Liver (tissue), 9 donors: ENCODE results near the gene APOL4. TPM values are rescaled to one million over a fixed set of nuclear protein-coding genes. Genes with fewer than 3 reads are reported as not detected.
A peak's percentile ranks its signal among the peaks of the same experiment; 100 is the strongest.

Experiments used
- DNase-seq: peaks from one replicate; pipeline ENCODE4 v3.0.0-alpha.2; 2017; ENCODE audit warnings: low spot score
- H3K27ac ChIP-seq, 2 donors: one replicate each; pipeline ENCODE4 v1.7.0; 2013; ENCODE audit warnings: inconsistent platforms in 2 of 2, low read length in 2 of 2, control low read depth in 1 of 2, low read depth in 1 of 2, mild to moderate bottlenecking in 1 of 2
- H3K27me3 ChIP-seq, 4 donors: one replicate each; pipeline versions ENCODE4 v1.6.1 to v1.7.0; 2013; ENCODE audit warnings: low read length in 3 of 4, inconsistent platforms in 1 of 4, mild to moderate bottlenecking in 1 of 4, moderate library complexity in 1 of 4; ENCODE audit not compliant: control insufficient read depth in 4 of 4, insufficient read depth in 4 of 4
- H3K36me3 ChIP-seq, 4 donors: one replicate each; pipeline versions ENCODE4 v1.6.1 to v1.7.0; 2013; ENCODE audit warnings: low read length in 3 of 4, mild to moderate bottlenecking in 3 of 4, low read depth in 1 of 4, moderate library complexity in 1 of 4; ENCODE audit not compliant: control insufficient read depth in 4 of 4, insufficient read depth in 3 of 4
- H3K4me1 ChIP-seq, 4 donors: one replicate each; pipeline versions ENCODE4 v1.6.1 to v1.7.0; 2013; ENCODE audit warnings: low read length in 3 of 4, mild to moderate bottlenecking in 3 of 4, moderate library complexity in 1 of 4; ENCODE audit not compliant: control insufficient read depth in 4 of 4, insufficient read depth in 4 of 4
- H3K4me3 ChIP-seq, 3 donors: one replicate each; pipeline versions ENCODE4 v1.6.1 to v1.7.0; 2013; ENCODE audit warnings: low read length in 3 of 3, control low read depth in 1 of 3, low read depth in 1 of 3, mild to moderate bottlenecking in 1 of 3
- H3K9ac ChIP-seq, 2 donors: one replicate each; pipeline ENCODE4 v1.7.0; 2013; ENCODE audit warnings: low read length in 2 of 2, mild to moderate bottlenecking in 2 of 2, moderate library complexity in 2 of 2, control low read depth in 1 of 2, low read depth in 1 of 2
- H3K9me3 ChIP-seq, 4 donors: one replicate each; pipeline versions ENCODE4 v1.6.1 to v1.7.0; 2013; ENCODE audit warnings: low read length in 3 of 4; ENCODE audit not compliant: control insufficient read depth in 4 of 4
- ATF3 ChIP-seq: IDR thresholded peaks from 2 replicates; pipeline ENCODE4 v1.6.1; 2016; ENCODE audit warnings: antibody characterized with exemption
- EGR1 ChIP-seq, 2 donors: IDR thresholded peaks; 2 replicates each; pipeline ENCODE4 v1.6.1; 2016 to 2018; ENCODE audit warnings: antibody characterized with exemption in 2 of 2, low read depth in 2 of 2
- FOXA1 ChIP-seq: IDR thresholded peaks from 2 replicates; pipeline ENCODE4 v1.6.1; 2016; ENCODE audit warnings: antibody characterized with exemption
- FOXA2 ChIP-seq: IDR thresholded peaks from 2 replicates; pipeline ENCODE4 v1.6.1; 2016; ENCODE audit warnings: antibody characterized with exemption
- GABPA ChIP-seq, 2 donors: IDR thresholded peaks in 1 of 2; conservative IDR thresholded peaks in 1 of 2; 2 replicates each; pipeline ENCODE4 v1.6.1; 2016; ENCODE audit warnings: antibody characterized with exemption in 2 of 2, mild to moderate bottlenecking in 1 of 2, moderate library complexity in 1 of 2
- HNF4A ChIP-seq, 2 donors: conservative IDR thresholded peaks; 2 replicates each; pipeline ENCODE4 v1.6.1; 2016; ENCODE audit warnings: antibody characterized with exemption in 2 of 2, mild to moderate bottlenecking in 2 of 2
- HNF4G ChIP-seq: IDR thresholded peaks from 2 replicates; pipeline ENCODE4 v1.6.1; 2016; ENCODE audit warnings: antibody characterized with exemption
- JUND ChIP-seq, 2 donors: IDR thresholded peaks; 2 replicates each; pipeline ENCODE4 v1.6.1; 2016; ENCODE audit warnings: antibody characterized with exemption in 2 of 2
- MAX ChIP-seq: IDR thresholded peaks from 2 replicates; pipeline ENCODE4 v1.6.1; 2016; ENCODE audit warnings: antibody characterized with exemption
- NR2F2 ChIP-seq: IDR thresholded peaks from 2 replicates; pipeline ENCODE4 v1.6.1; 2016; ENCODE audit warnings: antibody characterized with exemption
- RAD21 ChIP-seq, 2 donors: IDR thresholded peaks; 2 replicates each; pipeline ENCODE4 v1.6.1; 2016; ENCODE audit warnings: antibody characterized with exemption in 2 of 2, mild to moderate bottlenecking in 2 of 2
- RXRA ChIP-seq, 2 donors: IDR thresholded peaks; 2 replicates each; pipeline ENCODE4 v1.6.1; 2017 to 2018; ENCODE audit warnings: antibody characterized with exemption in 2 of 2, mild to moderate bottlenecking in 1 of 2
- SP1 ChIP-seq: IDR thresholded peaks from 2 replicates; pipeline ENCODE4 v1.6.1; 2018; ENCODE audit warnings: antibody characterized with exemption, mild to moderate bottlenecking
- TAF1 ChIP-seq: conservative IDR thresholded peaks from 2 replicates; pipeline ENCODE4 v1.6.1; 2016; ENCODE audit warnings: antibody characterized with exemption, mild to moderate bottlenecking
- YY1 ChIP-seq: IDR thresholded peaks from 2 replicates; pipeline ENCODE4 v1.6.1; 2016; ENCODE audit warnings: antibody characterized with exemption, mild to moderate bottlenecking
- ZBTB33 ChIP-seq: IDR thresholded peaks from 2 replicates; pipeline ENCODE4 v1.6.1; 2016; ENCODE audit warnings: antibody characterized with exemption
- WGBS: extraction: QIAGEN DNeasy Blood & Tissue Kit; methylation state at CpG from one replicate; pipeline ENCODE4 v1.1.7; 2013; 5-methylcytosine and 5-hydroxymethylcytosine counted together
- polyA plus RNA-seq, 2 donors: library from polyadenylated mRNA; stranded (reverse) in 1 of 2; unstranded in 1 of 2; fragments of 200-250 nt in 1 of 2; fragments of >200 nt in 1 of 2; fragmentation: Nextera tagmentation in 1 of 2; extraction: Ambion mirVana in 1 of 2; gene quantifications; one replicate each; pipeline versions ENCODE4 v1.2.1 to v1.2.3, GENCODE V29; 2013 to 2015
- total RNA-seq, 2 donors: library from RNA; depleted of rRNA; stranded (reverse); fragments of >200 nt; gene quantifications; one replicate each; pipeline ENCODE4 v1.2.3, GENCODE V29; 2014
- TF ChIP-seq, protein P1 (sequence below): fragments of 150-350 bp; IDR thresholded peaks from 2 replicates; pipeline ENCODE4 v1.5.1; 2017; ENCODE audit warnings: improper control_type of control experiment, low read depth, low read length; ENCODE audit not compliant: missing input control
- TF ChIP-seq, protein P2 (sequence below): IDR thresholded peaks from 2 replicates; pipeline ENCODE4 v1.6.1; 2016; ENCODE audit warnings: antibody characterized with exemption, mild to moderate bottlenecking
- donor health status: healthy.
- donor health status: healthy.
- donor health status: healthy.
- donor health status: healthy.
- donor health status: healthy.

APOL4 gene
- total and polyA plus RNA-seq, 4 donors = 0.59 to 2.3 (median 1.8) TPM

DNA sequence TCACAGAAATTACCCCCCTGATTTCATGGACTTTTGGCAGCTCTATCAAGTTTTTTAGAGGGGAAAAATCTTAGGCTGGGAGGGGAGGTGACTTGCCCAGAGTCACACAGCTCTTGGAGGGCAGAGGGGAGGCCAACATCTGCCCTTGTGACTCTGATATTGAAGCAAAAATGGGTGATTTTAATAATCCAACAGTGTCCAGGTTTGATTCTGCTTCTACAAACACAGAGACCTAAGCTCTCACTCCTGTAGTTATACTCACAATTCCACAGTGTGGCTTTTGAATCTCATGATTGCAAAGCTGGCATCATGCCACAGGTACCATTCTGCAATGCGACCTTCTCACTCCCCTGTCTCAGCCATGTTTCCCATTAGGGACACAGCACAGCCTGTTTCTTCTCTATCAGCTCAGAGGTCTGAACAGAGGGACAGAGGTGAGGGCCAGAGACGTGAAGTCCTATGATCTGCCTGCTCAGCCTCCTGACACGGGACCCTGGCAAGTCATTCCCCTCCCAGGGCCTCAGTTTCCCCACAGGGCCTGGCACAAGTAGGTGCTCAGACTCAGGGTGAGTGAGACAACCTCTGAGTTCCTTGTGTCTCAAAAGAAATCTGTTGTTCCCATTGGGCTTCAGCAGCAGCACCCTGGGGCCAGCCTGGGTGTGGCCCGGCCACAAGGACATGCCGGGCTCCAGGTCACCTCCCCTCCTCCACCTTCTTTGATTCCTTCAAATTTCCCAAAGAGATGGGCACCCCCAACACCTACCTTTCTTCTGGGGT lies 37.0 kb upstream of the APOL4 start:
- WGBS = under 1% methylated on average over 5 of the region's 5 CpGs
- TF ChIP-seq RXRA (IDR thresholded peaks at IDR 0.05) = no peak
- TF ChIP-seq YY1 = peak; percentile 43
- no peak for TF ChIP-seq ZBTB33
- H3K4me1 ChIP-seq = peaks cover 7 to 46% (median 39%) of the 10 kb centered on the region in 4 donors

DNA sequence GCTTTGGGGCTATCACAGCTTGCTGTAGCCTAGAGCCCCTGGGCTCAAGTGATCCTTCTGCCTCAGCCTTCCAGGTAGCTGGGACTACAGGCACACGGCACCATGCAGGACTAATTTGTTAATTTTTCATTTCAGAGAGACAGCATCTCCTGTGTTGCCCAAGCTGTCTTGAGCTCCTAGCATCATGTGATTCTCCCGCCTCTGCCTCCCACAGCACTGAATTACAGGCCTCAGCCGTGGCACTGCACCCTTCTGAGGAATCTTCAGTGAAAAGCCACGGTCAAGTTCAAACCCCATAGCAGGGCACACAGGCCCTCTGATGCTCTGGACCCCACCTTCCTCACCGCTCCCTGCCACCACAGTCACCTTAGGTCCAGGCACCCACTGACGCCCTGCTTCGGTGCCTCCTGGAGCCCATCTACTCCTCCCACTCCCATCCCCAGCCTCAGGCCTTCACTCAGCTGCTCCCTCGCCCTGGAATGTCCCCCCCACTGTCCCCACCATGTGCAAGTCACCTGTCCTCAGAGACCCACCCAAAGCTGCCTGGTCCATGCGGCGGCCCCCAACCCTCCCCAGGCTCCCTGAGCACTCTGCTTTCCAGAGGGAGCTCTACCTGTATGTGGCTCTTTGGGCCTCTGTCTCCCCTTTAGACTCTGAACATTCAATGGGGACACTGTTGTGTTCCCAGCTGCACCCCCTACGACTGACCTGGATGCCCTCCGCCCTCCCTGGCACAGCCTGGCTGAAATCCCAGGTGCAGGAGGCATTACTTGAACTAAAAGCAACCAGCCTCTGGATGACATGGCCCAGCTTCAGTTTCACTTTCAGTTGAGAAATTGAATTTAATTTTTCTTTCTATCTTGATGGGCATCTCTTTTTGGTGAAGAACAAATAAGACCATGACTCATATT lies 36.1 kb upstream of the APOL4 start:
- H3K27me3 ChIP-seq = no peaks in the 10 kb centered on the region
- DNase-seq = no peak
- peaks cover 2 to 13% (median 8%) of the 10 kb centered on the region in 4 donors for H3K36me3 ChIP-seq
- H3K27ac ChIP-seq = peak overlapping the region; percentile 80 to 82
- peak overlapping the region; percentile 96 to 99 for H3K9ac ChIP-seq
- no peaks in the 10 kb centered on the region for H3K9me3 ChIP-seq
- 59% methylated on average over 12 of the region's 12 CpGs for WGBS
- H3K4me1 ChIP-seq = peaks cover 7 to 53% (median 43%) of the 10 kb centered on the region in 4 donors
- TF ChIP-seq FOXA1 (no peak), TAF1 (no peak), YY1 (peak; percentile 27), NR2F2 (peak; percentile 12), RXRA (IDR thresholded peaks at IDR 0.05) (peak; percentile 52 to 65), HNF4A (conservative IDR thresholded peaks at IDR 0.05) (peak; percentile 53 to 66), SP1 (peak; percentile 9), JUND (IDR thresholded peaks at IDR 0.05) (no peak), FOXA2 (no peak), MAX (no peak), ZBTB33 (no peak), RAD21 (IDR thresholded peaks at IDR 0.05) (peak in 1 of 2 donors; percentile 23), ATF3 (no peak), EGR1 (IDR thresholded peaks at IDR 0.05; ENCODE audit: low read depth in 2 of 2) (no peak), HNF4G (no peak), GABPA (IDR thresholded peaks at IDR 0.05 in 1 of 2, conservative IDR thresholded peaks at IDR 0.05 in 1 of 2) (no peak)
- TF ChIP-seq, protein P1, sequence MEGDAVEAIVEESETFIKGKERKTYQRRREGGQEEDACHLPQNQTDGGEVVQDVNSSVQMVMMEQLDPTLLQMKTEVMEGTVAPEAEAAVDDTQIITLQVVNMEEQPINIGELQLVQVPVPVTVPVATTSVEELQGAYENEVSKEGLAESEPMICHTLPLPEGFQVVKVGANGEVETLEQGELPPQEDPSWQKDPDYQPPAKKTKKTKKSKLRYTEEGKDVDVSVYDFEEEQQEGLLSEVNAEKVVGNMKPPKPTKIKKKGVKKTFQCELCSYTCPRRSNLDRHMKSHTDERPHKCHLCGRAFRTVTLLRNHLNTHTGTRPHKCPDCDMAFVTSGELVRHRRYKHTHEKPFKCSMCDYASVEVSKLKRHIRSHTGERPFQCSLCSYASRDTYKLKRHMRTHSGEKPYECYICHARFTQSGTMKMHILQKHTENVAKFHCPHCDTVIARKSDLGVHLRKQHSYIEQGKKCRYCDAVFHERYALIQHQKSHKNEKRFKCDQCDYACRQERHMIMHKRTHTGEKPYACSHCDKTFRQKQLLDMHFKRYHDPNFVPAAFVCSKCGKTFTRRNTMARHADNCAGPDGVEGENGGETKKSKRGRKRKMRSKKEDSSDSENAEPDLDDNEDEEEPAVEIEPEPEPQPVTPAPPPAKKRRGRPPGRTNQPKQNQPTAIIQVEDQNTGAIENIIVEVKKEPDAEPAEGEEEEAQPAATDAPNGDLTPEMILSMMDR = no peak
- TF ChIP-seq, protein P2, sequence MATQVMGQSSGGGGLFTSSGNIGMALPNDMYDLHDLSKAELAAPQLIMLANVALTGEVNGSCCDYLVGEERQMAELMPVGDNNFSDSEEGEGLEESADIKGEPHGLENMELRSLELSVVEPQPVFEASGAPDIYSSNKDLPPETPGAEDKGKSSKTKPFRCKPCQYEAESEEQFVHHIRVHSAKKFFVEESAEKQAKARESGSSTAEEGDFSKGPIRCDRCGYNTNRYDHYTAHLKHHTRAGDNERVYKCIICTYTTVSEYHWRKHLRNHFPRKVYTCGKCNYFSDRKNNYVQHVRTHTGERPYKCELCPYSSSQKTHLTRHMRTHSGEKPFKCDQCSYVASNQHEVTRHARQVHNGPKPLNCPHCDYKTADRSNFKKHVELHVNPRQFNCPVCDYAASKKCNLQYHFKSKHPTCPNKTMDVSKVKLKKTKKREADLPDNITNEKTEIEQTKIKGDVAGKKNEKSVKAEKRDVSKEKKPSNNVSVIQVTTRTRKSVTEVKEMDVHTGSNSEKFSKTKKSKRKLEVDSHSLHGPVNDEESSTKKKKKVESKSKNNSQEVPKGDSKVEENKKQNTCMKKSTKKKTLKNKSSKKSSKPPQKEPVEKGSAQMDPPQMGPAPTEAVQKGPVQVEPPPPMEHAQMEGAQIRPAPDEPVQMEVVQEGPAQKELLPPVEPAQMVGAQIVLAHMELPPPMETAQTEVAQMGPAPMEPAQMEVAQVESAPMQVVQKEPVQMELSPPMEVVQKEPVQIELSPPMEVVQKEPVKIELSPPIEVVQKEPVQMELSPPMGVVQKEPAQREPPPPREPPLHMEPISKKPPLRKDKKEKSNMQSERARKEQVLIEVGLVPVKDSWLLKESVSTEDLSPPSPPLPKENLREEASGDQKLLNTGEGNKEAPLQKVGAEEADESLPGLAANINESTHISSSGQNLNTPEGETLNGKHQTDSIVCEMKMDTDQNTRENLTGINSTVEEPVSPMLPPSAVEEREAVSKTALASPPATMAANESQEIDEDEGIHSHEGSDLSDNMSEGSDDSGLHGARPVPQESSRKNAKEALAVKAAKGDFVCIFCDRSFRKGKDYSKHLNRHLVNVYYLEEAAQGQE = no peak
- peak overlapping the region; percentile 82 to 97 (median 94) for H3K4me3 ChIP-seq

More for the DNA sequence above, 37.0 kb upstream of the APOL4 start:
- no peaks in the 10 kb centered on the region for H3K9me3 ChIP-seq
- peak overlapping the region; percentile 80 to 82 for H3K27ac ChIP-seq
- peaks cover 0 to 7% (median 3%) of the 10 kb centered on the region in 4 donors for H3K36me3 ChIP-seq
- no peaks in the 10 kb centered on the region for H3K27me3 ChIP-seq
- DNase-seq = no peak
- H3K9ac ChIP-seq = peak overlapping the region; percentile 96 to 99
- peak overlapping the region; percentile 82 to 97 (median 94) for H3K4me3 ChIP-seq
